GM13976 (cell line): ENCODE measurements around the gene KCTD5.

ENCODE experiments used
- DNase-seq: peaks from one replicate; pipeline ENCODE4 v3.0.0; 2012; ENCODE audit warnings: low spot score
- in situ Hi-C: fragments of 300-500 bp; cut with MboI; formaldehyde crosslinking; loops from one replicate; pipeline ENCODE4 v1.12.0; 2022; ENCODE audit warnings: low sequenced_read_pairs, mixed read lengths, inconsistent platforms; ENCODE audit not compliant: unreplicated experiment
- TF ChIP-seq, protein P1 (sequence below): IDR thresholded peaks from 2 replicates; pipeline ENCODE4 v1.5.1; 2012; ENCODE audit warnings: borderline replicate concordance, mild to moderate bottlenecking; ENCODE audit not compliant: insufficient read depth; ENCODE audit errors: extremely low read depth, missing control alignments, control extremely low read depth

The KCTD5 gene

DNA sequence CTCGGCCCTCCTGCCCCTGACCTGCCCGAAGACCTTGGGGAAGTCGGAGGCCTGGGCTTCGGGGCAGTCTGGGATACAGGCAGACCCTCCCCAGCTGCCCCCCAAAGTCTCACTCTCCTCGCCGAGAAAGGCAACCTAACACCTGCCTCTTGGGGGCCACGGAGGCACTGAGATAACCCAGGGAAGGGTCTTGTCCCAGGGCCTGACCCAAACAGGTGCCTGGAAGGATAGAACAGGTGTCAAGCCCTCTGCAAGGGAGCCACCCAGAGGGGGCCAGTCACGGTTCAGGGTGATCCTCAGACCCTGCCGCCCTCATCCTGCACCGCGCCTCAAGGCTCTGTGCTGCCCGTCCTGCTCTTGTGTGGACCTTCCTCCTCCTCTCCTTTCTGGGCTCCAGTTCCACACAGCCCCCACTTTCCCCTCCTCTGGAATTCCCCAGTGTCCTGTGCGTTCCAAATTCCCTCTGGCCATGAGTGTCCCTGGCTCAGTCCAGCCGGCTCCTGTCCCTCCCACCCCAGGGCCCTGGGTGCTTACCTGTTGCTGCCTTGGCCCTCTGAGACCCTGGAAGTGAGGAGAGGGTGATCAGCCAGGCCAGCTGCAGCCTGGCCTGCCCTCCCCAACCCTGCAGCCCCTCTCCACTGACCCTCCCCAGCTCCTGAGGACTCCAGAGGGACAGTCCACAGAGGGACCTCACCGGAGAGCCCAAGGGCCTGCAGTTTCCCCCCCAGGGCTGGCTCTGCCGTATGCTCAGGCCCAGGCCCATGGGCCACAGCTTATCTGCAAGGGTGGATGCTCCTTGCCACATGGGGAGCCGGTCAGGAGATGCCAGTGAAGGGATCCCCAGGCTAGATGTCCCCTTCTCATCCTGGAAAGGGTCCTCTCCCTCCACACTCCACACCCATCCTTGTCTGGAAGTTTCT is 33.9 kb downstream of the KCTD5 start:
- TF ChIP-seq, protein P1, sequence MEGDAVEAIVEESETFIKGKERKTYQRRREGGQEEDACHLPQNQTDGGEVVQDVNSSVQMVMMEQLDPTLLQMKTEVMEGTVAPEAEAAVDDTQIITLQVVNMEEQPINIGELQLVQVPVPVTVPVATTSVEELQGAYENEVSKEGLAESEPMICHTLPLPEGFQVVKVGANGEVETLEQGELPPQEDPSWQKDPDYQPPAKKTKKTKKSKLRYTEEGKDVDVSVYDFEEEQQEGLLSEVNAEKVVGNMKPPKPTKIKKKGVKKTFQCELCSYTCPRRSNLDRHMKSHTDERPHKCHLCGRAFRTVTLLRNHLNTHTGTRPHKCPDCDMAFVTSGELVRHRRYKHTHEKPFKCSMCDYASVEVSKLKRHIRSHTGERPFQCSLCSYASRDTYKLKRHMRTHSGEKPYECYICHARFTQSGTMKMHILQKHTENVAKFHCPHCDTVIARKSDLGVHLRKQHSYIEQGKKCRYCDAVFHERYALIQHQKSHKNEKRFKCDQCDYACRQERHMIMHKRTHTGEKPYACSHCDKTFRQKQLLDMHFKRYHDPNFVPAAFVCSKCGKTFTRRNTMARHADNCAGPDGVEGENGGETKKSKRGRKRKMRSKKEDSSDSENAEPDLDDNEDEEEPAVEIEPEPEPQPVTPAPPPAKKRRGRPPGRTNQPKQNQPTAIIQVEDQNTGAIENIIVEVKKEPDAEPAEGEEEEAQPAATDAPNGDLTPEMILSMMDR, result no peak
- DNase-seq, result no peak
- in situ Hi-C loops, result no loop called here

- TF ChIP-seq, protein P1, result no peak
- no peak for DNase-seq
- in situ Hi-C loops, result no loop called here
These were observed 34.6 kb downstream of the KCTD5 start for GRCh38 chr16:2716948-2717347.

- TF ChIP-seq, protein P1, result no peak
- in situ Hi-C loops, result no loop called here
- no peak for DNase-seq
These were observed 35.3 kb downstream of the KCTD5 start for GRCh38 chr16:2717383-2718263.

- TF ChIP-seq, protein P1, result no peak
- DNase-seq, result no peak
- in situ Hi-C loops, result no loop called here
These were observed 37.2 kb downstream of the KCTD5 start for GRCh38 chr16:2719328-2720063.

GRCh38 chr16:2720064-2720457 is 37.7 kb downstream of the KCTD5 start, which contains the start of gene PRSS27:
PRSS27 (minus strand) TSS chr16:2720224; CDS start chr16:2720160, 64 bp downstream.
- TF ChIP-seq, protein P1, result no peak
- in situ Hi-C loops, result no loop called here
- no peak for DNase-seq
